GM18499 (cell line): ENCODE measurements around the gene TYSND1.
"Not testable (repeated sequence)": the region's sequence is repeated elsewhere in the genome, so short reads cannot be mapped to it uniquely, and the experiment has no call there.

Source experiments
- ATAC-seq: cut with Tn5 transposase; IDR thresholded peaks from one replicate; pipeline ENCODE4 v1.9.1; 2021; ENCODE audit warnings: moderate number of reproducible peaks; ENCODE audit not compliant: insufficient read depth, unreplicated experiment

Gene TYSND1

GRCh38 chr10:70115948-70116682 is 30.4 kb downstream of the TYSND1 start:
- ATAC-seq, result no peak

GRCh38 chr10:70114902-70115301 is 31.6 kb downstream of the TYSND1 start:
- ATAC-seq, result no peak

DNA sequence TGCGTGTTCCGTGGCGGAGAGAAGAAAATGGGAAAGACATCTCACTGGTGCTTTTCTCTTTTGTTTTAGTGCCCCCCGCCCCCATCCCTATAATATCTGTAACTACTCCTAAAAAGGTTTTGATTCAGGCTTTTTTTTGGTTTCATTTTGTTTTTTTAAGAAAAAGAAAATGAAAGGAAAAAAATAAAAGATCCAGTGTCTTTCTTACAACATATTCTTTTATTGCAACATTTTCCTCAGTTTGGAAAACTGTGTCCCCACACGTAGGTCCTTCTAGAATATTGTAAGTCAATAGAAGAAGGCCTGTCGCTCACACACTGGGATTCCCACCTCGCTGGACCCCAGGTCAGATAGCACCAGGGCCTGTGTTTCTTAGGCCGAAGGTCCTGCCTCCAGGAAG is 34.4 kb downstream of the TYSND1 start:
- ATAC-seq, result no peak

- ATAC-seq, result no peak
Measured at GRCh38 chr10:70111496-70111895, 35.0 kb downstream of the TYSND1 start.

DNA sequence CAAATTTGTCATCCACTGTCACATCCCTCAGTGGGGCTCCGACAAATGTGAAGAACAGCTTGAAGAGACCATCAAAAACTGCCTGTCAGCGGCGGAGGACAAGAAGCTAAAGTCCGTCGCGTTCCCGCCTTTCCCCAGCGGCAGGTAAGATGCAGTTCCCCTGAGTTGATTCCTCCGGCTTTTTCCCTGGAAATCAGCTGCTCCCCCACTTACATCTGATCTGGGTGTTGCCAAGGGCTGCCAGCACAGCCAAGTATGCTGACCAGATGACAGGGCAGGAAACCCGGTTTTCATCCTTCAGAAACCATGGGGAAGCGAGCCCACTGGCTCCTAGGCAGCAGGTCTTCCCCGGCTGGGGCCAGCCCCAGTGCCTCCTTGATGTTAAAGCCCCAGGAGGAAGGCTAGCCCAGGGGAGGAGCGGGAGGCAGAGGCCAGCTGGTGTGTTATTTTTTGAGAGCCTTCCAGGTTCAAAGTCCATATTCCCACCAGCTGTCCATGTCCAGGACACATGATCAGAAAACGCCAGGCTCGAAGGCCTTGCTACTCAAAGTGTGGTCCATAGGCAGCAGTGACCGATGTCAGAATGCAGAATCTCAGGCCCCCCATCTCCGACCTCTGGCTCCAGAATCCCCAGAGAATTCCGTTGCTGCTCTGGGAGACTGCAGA is 37.3 kb downstream of the TYSND1 start:
- ATAC-seq, result no peak

- ATAC-seq, result no peak
Measured at GRCh38 chr10:70106958-70107791, 39.3 kb downstream of the TYSND1 start.

- no peak for ATAC-seq
Measured at GRCh38 chr10:70101668-70102067, 44.8 kb downstream of the TYSND1 start.

DNA sequence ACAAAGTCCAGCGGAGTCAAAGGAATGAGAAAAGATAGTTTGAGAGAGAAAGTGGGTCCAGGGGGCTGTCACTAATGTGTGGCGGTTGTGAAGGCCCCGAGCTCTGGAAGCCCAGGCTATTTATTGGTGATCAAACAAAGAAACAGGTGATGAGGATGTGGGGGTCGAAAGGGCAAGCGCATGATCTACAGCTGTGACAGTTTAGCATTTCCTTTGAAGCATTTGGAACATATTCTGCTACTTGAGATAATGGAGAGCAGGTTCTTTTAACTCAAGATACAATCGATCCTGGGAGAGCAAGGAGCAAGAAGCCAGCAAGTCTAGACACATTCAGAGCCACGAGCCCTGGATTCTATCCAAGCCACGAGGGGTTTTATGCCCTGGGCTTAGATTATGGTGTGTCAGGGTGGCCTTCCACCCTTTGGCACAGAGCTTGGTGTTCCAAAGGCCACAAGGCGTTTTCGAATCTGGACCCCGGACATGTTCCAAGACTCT is 45.4 kb downstream of the TYSND1 start:
- not testable (repeated sequence) for ATAC-seq

DNA sequence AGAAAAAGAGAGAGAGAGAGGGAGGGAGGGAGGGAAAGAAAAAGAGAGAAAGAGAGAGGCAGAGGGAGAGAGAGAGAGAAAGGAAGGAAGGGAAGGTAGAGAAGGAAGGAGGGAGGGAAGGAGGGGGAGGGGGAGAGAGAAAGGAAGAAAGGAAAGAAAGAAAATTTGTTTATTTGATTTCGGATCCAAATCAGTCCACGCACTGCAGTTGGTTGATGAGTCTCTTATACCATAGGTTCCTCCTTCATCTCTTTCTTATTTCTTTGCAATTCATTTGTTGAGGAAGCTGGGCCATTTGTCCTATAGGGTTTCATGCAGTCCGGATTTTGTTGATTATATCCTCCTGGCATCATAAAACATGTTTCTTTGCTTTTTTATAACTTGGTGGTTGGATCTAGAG is 48.2 kb downstream of the TYSND1 start:
- no peak for ATAC-seq

DNA sequence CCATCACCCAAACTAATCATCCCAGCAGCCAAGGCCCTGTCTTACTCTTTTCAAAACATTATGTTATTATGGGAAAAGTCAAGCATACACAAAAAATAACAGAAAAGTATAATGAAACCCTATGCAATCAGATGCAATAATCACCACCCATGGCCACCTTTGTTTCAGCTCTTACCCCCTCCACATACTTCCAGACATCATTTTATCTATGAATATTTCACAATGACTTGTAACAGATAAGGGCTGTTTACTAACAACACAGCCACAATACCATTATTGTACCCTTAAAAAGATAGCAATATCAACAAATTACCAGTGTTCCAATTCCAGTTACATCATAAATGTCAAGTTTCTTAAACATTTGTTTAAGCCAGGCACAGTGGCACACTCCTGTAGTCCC is 49.0 kb downstream of the TYSND1 start:
- ATAC-seq, result no peak

DNA sequence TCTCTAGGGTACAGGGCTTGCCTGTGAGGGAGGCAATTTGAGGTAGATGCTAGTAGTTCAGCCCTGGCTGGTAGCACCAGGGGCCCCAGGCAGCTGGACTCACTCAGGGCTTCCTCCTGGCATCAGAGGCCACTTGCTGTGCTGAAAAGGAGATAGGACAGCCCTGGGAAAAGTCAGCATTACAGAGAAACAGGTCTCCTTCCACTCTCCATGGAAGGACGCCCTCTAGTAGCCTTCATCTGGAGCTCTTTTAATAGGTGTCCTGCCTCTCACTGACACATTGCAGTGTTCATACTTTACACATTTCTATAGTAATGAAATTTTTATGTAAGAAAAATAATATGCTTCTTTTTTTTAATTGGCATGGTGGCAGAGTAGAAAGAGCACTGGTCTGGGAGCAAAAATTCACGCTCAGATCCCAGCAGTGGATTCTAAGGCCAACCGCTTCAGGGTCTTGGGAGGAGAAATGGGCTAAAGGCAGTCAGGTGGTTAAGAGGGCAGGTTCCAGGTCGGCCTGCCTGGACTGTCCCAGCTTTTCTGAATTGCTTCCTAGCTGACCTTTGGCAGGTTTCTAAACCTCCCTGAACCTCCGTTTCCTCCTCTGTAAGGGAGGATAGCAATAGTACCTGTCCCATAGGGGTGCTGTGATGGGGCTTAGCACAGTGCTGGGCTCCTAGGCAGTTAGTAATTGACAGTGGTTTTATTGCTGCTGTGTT is 49.6 kb downstream of the TYSND1 start:
- ATAC-seq, result no peak

- ATAC-seq, result no peak
Measured at GRCh38 chr10:70096016-70096704, 50.3 kb downstream of the TYSND1 start.

- ATAC-seq, result no peak
Measured at GRCh38 chr10:70094250-70094649, 52.2 kb downstream of the TYSND1 start.

- ATAC-seq, result no peak
Measured at GRCh38 chr10:70093335-70093944, 53.1 kb downstream of the TYSND1 start.

GRCh38 chr10:70092389-70092718 is 54.1 kb downstream of the TYSND1 start:
- ATAC-seq, result no peak

DNA sequence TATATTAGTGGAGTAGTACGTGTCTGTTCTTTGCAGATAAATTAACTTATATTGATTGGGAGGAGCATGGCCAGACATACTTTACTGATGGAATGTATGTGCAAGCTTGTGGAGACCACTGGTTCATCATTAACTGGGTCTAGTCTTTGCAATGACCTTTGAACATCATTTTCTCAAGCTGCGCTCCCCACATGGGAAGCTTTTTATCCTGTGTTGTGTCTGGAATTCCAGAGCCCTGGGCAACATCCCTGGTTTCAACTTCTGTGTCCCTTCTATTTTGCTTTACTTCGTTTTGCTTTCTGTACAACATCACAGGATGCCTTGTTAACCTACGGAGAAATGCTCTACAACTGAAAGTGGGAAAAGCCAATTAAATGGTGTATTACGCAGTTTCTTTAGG is 55.5 kb downstream of the TYSND1 start:
- no peak for ATAC-seq

DNA sequence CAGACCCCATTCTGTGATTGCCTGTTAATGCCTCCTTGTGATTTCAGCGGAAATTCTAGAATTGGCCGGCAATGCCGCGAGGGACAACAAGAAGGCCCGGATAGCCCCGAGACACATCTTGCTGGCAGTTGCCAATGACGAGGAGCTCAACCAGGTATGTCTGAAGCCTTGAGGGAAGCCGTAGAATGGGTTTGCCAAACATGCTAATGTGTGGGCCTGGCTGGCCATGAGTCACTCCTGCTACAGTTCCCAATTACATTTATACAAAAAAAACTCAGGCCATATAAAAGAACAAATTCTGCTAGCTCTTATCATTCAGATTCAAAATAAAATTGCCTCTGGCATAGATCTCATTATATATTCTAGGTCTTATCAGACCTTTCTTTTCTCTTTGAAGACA is 56.5 kb downstream of the TYSND1 start:
- no peak for ATAC-seq

DNA sequence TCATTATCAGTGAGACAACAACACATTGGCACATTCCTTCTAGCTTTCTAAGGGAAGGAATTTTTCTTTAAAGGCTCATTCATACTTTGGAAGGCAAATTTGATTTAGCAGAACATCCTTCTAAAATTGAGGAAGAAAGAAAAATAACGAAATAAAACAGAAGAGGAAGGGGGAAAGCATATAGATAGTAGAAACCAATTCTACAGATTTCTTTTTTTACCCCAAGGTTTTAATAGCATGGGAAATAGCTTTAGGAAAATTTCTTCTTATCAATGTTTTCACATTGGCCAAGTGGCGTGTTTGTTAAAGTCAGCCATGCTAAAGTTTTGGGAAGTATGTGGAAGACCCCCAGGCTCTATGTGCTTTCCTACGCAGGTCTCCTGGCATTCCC is 58.2 kb downstream of the TYSND1 start:
- ATAC-seq, result no peak
